ENCODE data around the gene LDHAL6B.

Gene LDHAL6B

GRCh38 chr15:59165726-59166125, 40.9 kb upstream of the LDHAL6B start:
- H3K4me3 ChIP-seq (replicated peaks; ENCODE audit: insufficient read depth, low read length): no peak overlapping the region
- no peaks in the 10 kb centered on the region for H3K27me3 ChIP-seq (ENCODE audit: insufficient read depth, poor library complexity, severe bottlenecking)
- H3K27ac ChIP-seq (replicated peaks): no peak overlapping the region
- TF ChIP-seq REST (IDR thresholded peaks at IDR 0.05; ENCODE audit: insufficient replicate concordance, low read depth) (no peak), CTCF (IDR thresholded peaks at IDR 0.05; ENCODE audit: insufficient read depth, low read length) (no peak), SPI1 (IDR thresholded peaks at IDR 0.05; ENCODE audit: borderline replicate concordance, low read depth) (peak; percentile 4; the same call in 1 of the 2 replicates), GABPA (IDR thresholded peaks at IDR 0.05; ENCODE audit: low read depth) (no peak), POLR2AphosphoS5 (IDR thresholded peaks at IDR 0.05; ENCODE audit: low read depth) (no peak)
- DNase-seq (ENCODE audit: low read depth in 1 of 2, low spot score in 1 of 2): no peak

- Histone ChIP-seq H3K4me3 (replicated peaks; ENCODE audit: insufficient read depth, low read length) (no peak overlapping the region), H3K27me3 (ENCODE audit: insufficient read depth, poor library complexity, severe bottlenecking) (no peaks in the 10 kb centered on the region), H3K27ac (replicated peaks) (no peak overlapping the region)
- DNase-seq (ENCODE audit: low read depth in 1 of 2, low spot score in 1 of 2): no peak
- TF ChIP-seq POLR2AphosphoS5 (IDR thresholded peaks at IDR 0.05; ENCODE audit: low read depth): no peak
- TF ChIP-seq GABPA (IDR thresholded peaks at IDR 0.05; ENCODE audit: low read depth): no peak
- no peak for TF ChIP-seq SPI1 (IDR thresholded peaks at IDR 0.05; ENCODE audit: borderline replicate concordance, low read depth)
- no peak for TF ChIP-seq REST (IDR thresholded peaks at IDR 0.05; ENCODE audit: insufficient replicate concordance, low read depth)
- TF ChIP-seq CTCF (IDR thresholded peaks at IDR 0.05; ENCODE audit: insufficient read depth, low read length): no peak
These were observed 40.5 kb upstream of the LDHAL6B start for GRCh38 chr15:59166166-59166565.

GRCh38 chr15:59166601-59167265, 39.9 kb upstream of the LDHAL6B start:
- no peak overlapping the region for H3K27ac ChIP-seq (replicated peaks)
- H3K27me3 ChIP-seq (ENCODE audit: insufficient read depth, poor library complexity, severe bottlenecking): no peaks in the 10 kb centered on the region

More at GRCh38 chr15:59166601-59167265, 39.9 kb upstream of the LDHAL6B start:
- TF ChIP-seq REST (IDR thresholded peaks at IDR 0.05; ENCODE audit: insufficient replicate concordance, low read depth) (no peak), CTCF (IDR thresholded peaks at IDR 0.05; ENCODE audit: insufficient read depth, low read length) (no peak), POLR2AphosphoS5 (IDR thresholded peaks at IDR 0.05; ENCODE audit: low read depth) (no peak), SPI1 (IDR thresholded peaks at IDR 0.05; ENCODE audit: borderline replicate concordance, low read depth) (no peak), GABPA (IDR thresholded peaks at IDR 0.05; ENCODE audit: low read depth) (no peak)
- no peak overlapping the region for H3K4me3 ChIP-seq (replicated peaks; ENCODE audit: insufficient read depth, low read length)
- no peak for DNase-seq (ENCODE audit: low read depth in 1 of 2, low spot score in 1 of 2)

All from HL-60 (cell line).